HCT116 (cell line): ENCODE measurements around the gene NSMCE1. TPM values are rescaled to one million over a fixed set of nuclear protein-coding genes. Genes with fewer than 3 reads are reported as not detected.
"Not testable (repeated sequence)": the region's sequence is repeated elsewhere in the genome, so short reads cannot be mapped to it uniquely, and the experiment has no call there.

ENCODE experiments used
- ATAC-seq: fragments of 200-7000 bp; cut with Tn5 transposase; 2 replicates; pipeline ENCODE4 v1.9.1; 2020; ENCODE audit warnings: mild to moderate bottlenecking, moderate library complexity
- BruUV-seq: library from RNA; stranded (reverse); fragments of 400-500 nt; replicated peaks from 2 replicates; lab custom pipeline; 2021; lab: Mats Ljungman, UMichigan
- CTCF ChIA-PET: fragments of 300-600 bp; sonication (Branson Sonifier 250); formaldehyde crosslinking; loops from one replicate; lab custom pipeline; 2021; ENCODE audit warnings: antibody characterized with exemption; lab: Charles Lee
- POLR2A ChIA-PET: fragments of 300-600, 350-600 bp; sonication (Branson Sonifier 250); formaldehyde crosslinking; loops from one replicate; lab custom pipeline; 2021; ENCODE audit warnings: antibody characterized with exemption; lab: Charles Lee
- RAD21 ChIA-PET, 2 experiments: fragments of 300-600 bp; sonication (Branson Sonifier 250); formaldehyde crosslinking; loops; one replicate each; lab custom pipeline; 2023; ENCODE audit warnings: low total read pairs in 2 of 2; ENCODE audit not compliant: uncharacterized antibody in 2 of 2, unreplicated experiment in 2 of 2, low non-redundant PET in 1 of 2; lab: Charles Lee
- DNase-seq: peaks from one replicate; pipeline ENCODE4 v3.0.0-alpha.2; 2010; ENCODE audit warnings: low read depth, low spot score
- H2AFZ ChIP-seq: fragments of 200-600 bp; shearing (Covaris generic), sonication (generic); 2 replicates; pipeline ENCODE4 v1.6.1; 2017; ENCODE audit warnings: low read depth, mixed run types, mixed read lengths, antibody characterized with exemption, low read length; ENCODE audit not compliant: poor library complexity, severe bottlenecking
- H3K27ac ChIP-seq: 2 replicates; pipeline ENCODE4 v1.5.1; 2012; ENCODE audit warnings: low read depth, low read length
- H3K27me3 ChIP-seq: fragments of 200-600 bp; sonication (generic); 2 replicates; pipeline ENCODE4 v1.6.1; 2016; ENCODE audit warnings: mixed run types, low read length, mixed read lengths; ENCODE audit not compliant: insufficient read depth
- H3K36me3 ChIP-seq, 2 experiments: fragments of 200-500 bp in 1 of 2; fragments of 200-600 bp in 1 of 2; sonication (Bioruptor generic) in 1 of 2; sonication (generic) in 1 of 2; 2 replicates each; pipeline versions ENCODE4 v1.5.1 to v1.6.1; 2014 to 2016; ENCODE audit warnings: low read length in 2 of 2, inconsistent platforms in 1 of 2, mixed read lengths in 1 of 2, mixed run types in 1 of 2; ENCODE audit not compliant: insufficient read depth in 2 of 2, control insufficient read depth in 1 of 2
- H3K4me1 ChIP-seq, 2 experiments: fragments of 200-600 bp in 1 of 2; sonication (generic) in 1 of 2; 2 replicates each; pipeline versions ENCODE4 v1.5.1 to v1.6.1; 2012 to 2017; ENCODE audit warnings: low read length in 2 of 2, inconsistent platforms in 1 of 2, mild to moderate bottlenecking in 1 of 2, mixed read lengths in 1 of 2, mixed run types in 1 of 2, moderate library complexity in 1 of 2; ENCODE audit not compliant: insufficient read depth in 2 of 2, control insufficient read depth in 1 of 2
- H3K4me2 ChIP-seq: fragments of 200-600 bp; sonication (generic); 2 replicates; pipeline ENCODE4 v1.6.1; 2017; ENCODE audit warnings: mixed run types, low read length, mixed read lengths
- H3K4me3 ChIP-seq, 2 experiments: fragments of 200-600 bp in 1 of 2; sonication (generic) in 1 of 2; replicated peaks in 1 of 2; 2 replicates each; pipeline ENCODE4 v1.5.1; 2011 to 2016; ENCODE audit warnings: low read length in 2 of 2, control low read depth in 1 of 2, low read depth in 1 of 2, mild to moderate bottlenecking in 1 of 2, mixed read lengths in 1 of 2, mixed run types in 1 of 2
- H3K79me2 ChIP-seq: fragments of 200-600 bp; sonication (generic); 2 replicates; pipeline ENCODE4 v1.6.1; 2017; ENCODE audit warnings: mild to moderate bottlenecking, mixed run types, low read length, moderate library complexity, mixed read lengths; ENCODE audit not compliant: insufficient read depth
- H3K9ac ChIP-seq: fragments of 200-600 bp; sonication (generic); 2 replicates; pipeline ENCODE4 v1.6.1; 2016; ENCODE audit warnings: low read length, mixed read lengths
- H3K9me2 ChIP-seq: fragments of 200-600 bp; sonication (generic), shearing (Covaris generic); 2 replicates; pipeline ENCODE4 v1.6.1; 2017; ENCODE audit warnings: mixed run types, mild to moderate bottlenecking, moderate library complexity; ENCODE audit not compliant: insufficient read depth
- H3K9me3 ChIP-seq, 2 experiments: fragments of 200-500 bp in 1 of 2; fragments of 200-600 bp in 1 of 2; sonication (Bioruptor generic) in 1 of 2; sonication (generic) in 1 of 2; 2 replicates each; pipeline ENCODE4 v1.6.1; 2014 to 2017; ENCODE audit warnings: low read length in 2 of 2, mixed read lengths in 2 of 2, inconsistent platforms in 1 of 2, low read depth in 1 of 2, mild to moderate bottlenecking in 1 of 2, mixed run types in 1 of 2, moderate library complexity in 1 of 2; ENCODE audit not compliant: control insufficient read depth in 1 of 2, insufficient read depth in 1 of 2
- H4K20me1 ChIP-seq: fragments of 200-600 bp; sonication (generic), shearing (Covaris generic); 2 replicates; pipeline ENCODE4 v1.6.1; 2017; ENCODE audit warnings: mixed run types, mild to moderate bottlenecking, moderate library complexity; ENCODE audit not compliant: insufficient read depth
- CBX3 ChIP-seq: IDR thresholded peaks from 2 replicates; pipeline ENCODE4 v1.6.1; 2012; ENCODE audit warnings: low read depth
- CEBPB ChIP-seq: IDR thresholded peaks from 2 replicates; pipeline ENCODE4 v1.6.1; 2012; ENCODE audit warnings: low read depth
- EGR1 ChIP-seq: IDR thresholded peaks from 2 replicates; pipeline ENCODE4 v1.6.1; 2012; ENCODE audit warnings: low read depth
- ELF1 ChIP-seq: IDR thresholded peaks from 2 replicates; pipeline ENCODE4 v1.6.1; 2012; ENCODE audit warnings: low read depth, borderline replicate concordance
- EZH2phosphoT487 ChIP-seq: fragments of 200-600 bp; IDR thresholded peaks from 2 replicates; pipeline ENCODE4 v1.6.1; 2018; ENCODE audit warnings: antibody characterized with exemption, borderline replicate concordance
- FOSL1 ChIP-seq: IDR thresholded peaks from 2 replicates; pipeline ENCODE4 v1.6.1; 2012; ENCODE audit warnings: low read depth
- MAX ChIP-seq: IDR thresholded peaks from 2 replicates; pipeline ENCODE4 v1.6.1; 2012
- POLR2A ChIP-seq: IDR thresholded peaks from 2 replicates; pipeline ENCODE4 v1.7.0; 2011; ENCODE audit warnings: borderline replicate concordance; ENCODE audit not compliant: insufficient read depth, insufficient read length; ENCODE audit errors: extremely low read depth
- RAD21 ChIP-seq: IDR thresholded peaks from 2 replicates; pipeline ENCODE4 v1.6.1; 2012; ENCODE audit warnings: low read depth, mild to moderate bottlenecking
- REST ChIP-seq: IDR thresholded peaks from 2 replicates; pipeline ENCODE4 v1.6.1; 2012; ENCODE audit warnings: low read depth
- SP1 ChIP-seq: IDR thresholded peaks from 2 replicates; pipeline ENCODE4 v1.6.1; 2012; ENCODE audit warnings: low read depth
- SRF ChIP-seq: IDR thresholded peaks from 2 replicates; pipeline ENCODE4 v1.6.1; 2012; ENCODE audit warnings: low read depth
- ZNF274 ChIP-seq: fragments of 200-500 bp; sonication (Bioruptor generic); IDR thresholded peaks from 2 replicates; pipeline ENCODE4 v1.6.1; 2014; ENCODE audit warnings: mild to moderate bottlenecking, low read depth, low read length, inconsistent platforms
- intact Hi-C: fragments of 100-400 bp; cut with micrococcal nuclease; formaldehyde crosslinking; loops from 2 replicates; pipeline ENCODE4 v1.10.0; 2022
- total RNA-seq: library from RNA; stranded (reverse); gene quantifications from one replicate; pipeline ENCODE4 v1.2.1, GENCODE V29; 2021; ENCODE audit not compliant: unreplicated experiment
- TF ChIP-seq, protein P1 (sequence below): IDR thresholded peaks from 2 replicates; pipeline ENCODE4 v1.6.1; 2012

NSMCE1 gene
- total RNA-seq, 1 experiment from 2014 or later, result 85.6 TPM

- H3K79me2 ChIP-seq, H3K36me3 ChIP-seq, POLR2A ChIA-PET, H3K27ac ChIP-seq, BruUV-seq, H3K27me3 ChIP-seq, intact Hi-C loops, H4K20me1 ChIP-seq, H3K4me2 ChIP-seq, DNase-seq, CTCF ChIA-PET, RAD21 ChIA-PET, H2AFZ ChIP-seq, H3K9ac ChIP-seq, H3K9me2 ChIP-seq, H3K4me3 ChIP-seq, ATAC-seq, H3K9me3 ChIP-seq: not testable (repeated sequence)
- H3K4me1 ChIP-seq, result peaks cover 4 to 17% of the 10 kb centered on the region in 2 experiments; a peak in 2 of 4 replicates
Measured at GRCh38 chr16:27247076-27247475, 21.5 kb downstream of the NSMCE1 start.

DNA sequence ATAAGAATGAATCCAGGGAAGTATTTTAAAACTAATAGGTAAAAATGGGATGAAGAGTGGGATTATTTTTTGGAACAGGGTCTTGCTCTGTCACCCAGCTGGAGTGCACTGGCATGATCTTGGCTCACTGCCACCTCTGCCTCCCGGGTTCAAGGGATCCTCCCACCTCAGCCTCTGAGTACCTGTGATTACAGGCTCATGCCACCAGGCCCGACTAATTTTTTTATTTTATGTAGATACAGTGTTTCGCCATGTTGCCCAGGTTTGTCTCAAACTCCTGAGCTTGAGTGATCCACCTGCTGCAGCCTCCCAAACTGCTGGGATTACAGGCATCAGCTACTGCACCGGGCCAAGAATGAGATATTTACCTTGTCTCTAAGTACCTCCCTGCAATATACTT lies 22.1 kb downstream of the NSMCE1 start:
- H4K20me1 ChIP-seq, result no peaks in the 10 kb centered on the region
- ChIA-PET POLR2A (no interaction called here), CTCF (interaction anchor here (0.8 kb wide), 1 partner anchor 11 kb away, joined by 3 read pairs; no protein-coding TSS in a partner anchor), RAD21 (no interaction called here)
- no peak overlapping the region for H2AFZ ChIP-seq
- H3K36me3 ChIP-seq, result no peaks in the 10 kb centered on the region; a peak in 1 of 4 replicates
- intact Hi-C loops, result no loop called here
- H3K27ac ChIP-seq, result no peak overlapping the region
- peaks cover 3% of the 10 kb centered on the region; the same call in 1 of the 2 replicates for H3K79me2 ChIP-seq
- no peaks in the 10 kb centered on the region for H3K9me2 ChIP-seq
- no peak overlapping the region for H3K4me2 ChIP-seq
- no peak overlapping the region for H3K9ac ChIP-seq
- TF ChIP-seq ELF1 (no peak), RAD21 (no peak), SRF (no peak), EZH2phosphoT487 (no peak), REST (no peak), ZNF274 (no peak), POLR2A (no peak), MAX (no peak), FOSL1 (no peak), SP1 (no peak), CEBPB (no peak), EGR1 (no peak), CBX3 (no peak)
- TF ChIP-seq, protein P1, sequence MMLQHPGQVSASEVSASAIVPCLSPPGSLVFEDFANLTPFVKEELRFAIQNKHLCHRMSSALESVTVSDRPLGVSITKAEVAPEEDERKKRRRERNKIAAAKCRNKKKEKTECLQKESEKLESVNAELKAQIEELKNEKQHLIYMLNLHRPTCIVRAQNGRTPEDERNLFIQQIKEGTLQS, result no peak
- DNase-seq, result no peak
- no peaks in the 10 kb centered on the region for H3K9me3 ChIP-seq
- H3K4me3 ChIP-seq, result no peak overlapping the region
- H3K27me3 ChIP-seq, result no peaks in the 10 kb centered on the region
- peaks cover 0 to 14% of the 10 kb centered on the region in 2 experiments; a peak in 2 of 4 replicates for H3K4me1 ChIP-seq
- no peak for ATAC-seq
- BruUV-seq, result no TSS peak
